ENCODE results near the gene MTHFR. TPM values are rescaled to one million over a fixed set of nuclear protein-coding genes. Genes with fewer than 3 reads are reported as not detected.

Gene MTHFR
- total and polyA plus RNA-seq, 12 donors, result 8.1 to 82.4 (median 31.1) TPM

DNA sequence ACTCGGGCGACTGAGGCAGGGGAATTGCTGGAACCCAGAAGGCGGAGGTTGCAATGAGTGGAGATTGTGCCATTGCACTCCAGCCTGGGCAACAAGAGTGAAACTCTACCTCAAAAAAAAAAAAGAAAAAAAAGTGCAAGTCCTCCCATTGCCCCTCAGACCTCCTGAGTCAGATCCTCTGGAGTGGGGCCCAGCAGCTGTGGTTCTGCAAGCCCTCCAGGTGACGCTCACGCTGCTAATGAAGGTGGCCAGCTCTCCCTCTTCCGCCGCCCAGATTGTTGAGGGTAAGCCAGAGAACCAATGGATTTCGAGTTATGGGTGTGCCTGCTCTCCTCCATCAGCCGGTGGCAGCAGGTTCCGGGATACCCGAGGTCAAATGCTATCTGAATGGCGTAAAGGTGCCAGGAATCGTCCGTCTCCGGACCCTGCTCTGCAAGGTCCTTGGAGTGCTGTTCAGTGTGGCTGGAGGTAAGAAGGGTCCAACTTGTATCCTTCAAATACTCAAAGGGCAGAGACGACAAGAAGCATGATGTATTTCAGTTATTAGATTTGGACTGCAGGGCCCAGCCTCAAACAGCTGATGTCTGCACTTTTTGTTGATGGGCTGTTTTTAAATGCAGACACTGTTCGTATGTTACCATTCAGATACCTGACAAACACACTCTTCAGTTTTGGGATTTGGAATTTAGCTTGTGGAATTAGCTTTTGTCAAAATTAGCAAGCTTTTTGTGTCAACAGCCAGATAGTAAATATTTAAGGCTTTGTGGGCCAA is 17.8 kb upstream of the MTHFR start:
- TF ChIP-seq, protein P1, sequence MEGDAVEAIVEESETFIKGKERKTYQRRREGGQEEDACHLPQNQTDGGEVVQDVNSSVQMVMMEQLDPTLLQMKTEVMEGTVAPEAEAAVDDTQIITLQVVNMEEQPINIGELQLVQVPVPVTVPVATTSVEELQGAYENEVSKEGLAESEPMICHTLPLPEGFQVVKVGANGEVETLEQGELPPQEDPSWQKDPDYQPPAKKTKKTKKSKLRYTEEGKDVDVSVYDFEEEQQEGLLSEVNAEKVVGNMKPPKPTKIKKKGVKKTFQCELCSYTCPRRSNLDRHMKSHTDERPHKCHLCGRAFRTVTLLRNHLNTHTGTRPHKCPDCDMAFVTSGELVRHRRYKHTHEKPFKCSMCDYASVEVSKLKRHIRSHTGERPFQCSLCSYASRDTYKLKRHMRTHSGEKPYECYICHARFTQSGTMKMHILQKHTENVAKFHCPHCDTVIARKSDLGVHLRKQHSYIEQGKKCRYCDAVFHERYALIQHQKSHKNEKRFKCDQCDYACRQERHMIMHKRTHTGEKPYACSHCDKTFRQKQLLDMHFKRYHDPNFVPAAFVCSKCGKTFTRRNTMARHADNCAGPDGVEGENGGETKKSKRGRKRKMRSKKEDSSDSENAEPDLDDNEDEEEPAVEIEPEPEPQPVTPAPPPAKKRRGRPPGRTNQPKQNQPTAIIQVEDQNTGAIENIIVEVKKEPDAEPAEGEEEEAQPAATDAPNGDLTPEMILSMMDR (IDR thresholded peaks at IDR 0.05), result no peak
- no peak for TF ChIP-seq POLR2A (IDR thresholded peaks at IDR 0.05)
- 79 to 88% (median 84%) methylated on average over 11 to 17 of the region's 17 CpGs for WGBS, 4 donors
- peaks cover 0 to 97% of the 10 kb centered on the region in 2 donors for H3K36me3 ChIP-seq (replicated peaks in 1 of 2)
- DNase-seq, result no peak
- H3K4me1 ChIP-seq (replicated peaks in 1 of 2), result no peaks in the 10 kb centered on the region
- H3K27me3 ChIP-seq, result no peaks in the 10 kb centered on the region
- intact Hi-C loops (cut with DNase I), result no loop called here
- H3K9me3 ChIP-seq (replicated peaks in 1 of 3), result no peaks in the 10 kb centered on the region
- H3K27ac ChIP-seq, result no peak overlapping the region
- no peak overlapping the region for H3K4me3 ChIP-seq

DNA sequence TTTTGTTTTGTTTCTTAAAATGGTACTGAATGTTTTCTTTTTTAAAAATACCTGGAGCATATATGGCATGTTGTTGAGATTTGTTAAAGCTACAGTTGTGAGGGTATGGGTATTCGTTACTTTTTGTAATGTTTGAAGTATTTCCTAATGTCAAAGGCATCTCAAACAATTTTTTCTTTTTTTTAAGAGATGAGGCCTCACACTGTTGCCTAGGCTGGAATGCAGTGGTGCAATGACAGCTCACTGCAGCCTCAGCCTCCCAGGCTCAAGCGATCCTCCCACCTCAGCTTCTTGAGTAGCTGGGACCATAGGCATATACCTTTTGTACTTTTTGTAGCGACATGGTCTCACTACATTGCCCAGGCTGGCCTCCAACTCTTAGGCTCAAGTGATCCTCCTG is 16.3 kb upstream of the MTHFR start:
- no peaks in the 10 kb centered on the region for H3K9me3 ChIP-seq (replicated peaks in 1 of 3)
- peaks cover 0 to 97% of the 10 kb centered on the region in 2 donors for H3K36me3 ChIP-seq (replicated peaks in 1 of 2)
- H3K4me1 ChIP-seq (replicated peaks in 1 of 2), result no peaks in the 10 kb centered on the region
- no peak overlapping the region for H3K4me3 ChIP-seq
- WGBS, 4 donors, result 79 to 95% (median 91%) methylated on average over 3 of the region's 3 CpGs
- H3K27me3 ChIP-seq, result no peaks in the 10 kb centered on the region
- H3K27ac ChIP-seq, result no peak overlapping the region
- DNase-seq, result no peak
- TF ChIP-seq, protein P1 (IDR thresholded peaks at IDR 0.05), result no peak
- TF ChIP-seq POLR2A (IDR thresholded peaks at IDR 0.05), result no peak
- intact Hi-C loops (cut with DNase I), result no loop called here

DNA sequence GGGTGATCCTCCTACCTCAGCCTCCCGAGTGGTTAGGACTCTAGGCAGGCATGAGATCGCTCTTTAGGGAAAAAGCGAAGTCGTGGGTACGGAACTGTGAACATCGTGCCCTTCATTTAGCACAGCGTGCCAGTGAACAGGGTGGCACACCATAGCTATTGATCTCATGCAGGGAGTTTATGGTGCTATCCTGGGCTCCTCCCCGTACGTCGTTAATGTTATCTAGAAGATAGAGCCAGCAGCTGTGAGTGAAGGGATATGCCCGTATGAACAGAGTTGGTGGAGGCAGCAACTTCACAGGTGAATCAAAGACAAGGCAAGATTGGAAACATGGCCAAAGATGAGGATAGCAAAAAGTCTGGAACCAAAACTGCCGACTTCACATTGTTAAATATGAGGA is 11.4 kb upstream of the MTHFR start:
- intact Hi-C loops (cut with DNase I), result no loop called here
- Histone ChIP-seq H3K4me1 (replicated peaks in 1 of 2) (peaks cover 0 to 7% of the 10 kb centered on the region in 2 donors), H3K4me3 (no peak overlapping the region), H3K27me3 (no peaks in the 10 kb centered on the region), H3K27ac (no peak overlapping the region), H3K9me3 (replicated peaks in 1 of 3) (no peaks in the 10 kb centered on the region), H3K36me3 (replicated peaks in 1 of 2) (peaks cover 0 to 75% of the 10 kb centered on the region in 2 donors)
- DNase-seq, result no peak
- TF ChIP-seq, protein P1 (IDR thresholded peaks at IDR 0.05), result no peak
- TF ChIP-seq POLR2A (IDR thresholded peaks at IDR 0.05), result no peak
- 89 to 95% (median 94%) methylated on average over 12 of the region's 12 CpGs for WGBS, 4 donors

DNA sequence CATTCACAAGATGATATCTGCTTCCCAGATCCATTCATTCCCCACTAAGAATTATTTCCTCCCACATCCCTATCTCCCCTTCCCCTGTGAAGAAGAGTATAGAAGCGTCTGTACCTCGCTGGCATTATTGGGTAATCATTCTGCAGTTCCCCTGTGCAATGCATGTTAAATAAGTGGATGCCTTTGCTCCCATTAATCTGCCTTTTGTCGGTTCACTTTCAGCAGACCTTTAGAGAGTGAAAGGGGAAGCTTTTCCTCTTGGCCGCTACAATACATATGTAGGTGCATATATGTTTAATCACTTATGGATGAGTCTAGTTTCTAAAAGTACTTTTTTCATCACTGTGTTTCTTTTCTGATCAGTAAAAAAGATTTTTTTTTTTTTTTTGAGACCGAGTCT is 7.3 kb upstream of the MTHFR start:
- H3K9me3 ChIP-seq (replicated peaks in 1 of 3), result no peaks in the 10 kb centered on the region
- H3K4me1 ChIP-seq (replicated peaks in 1 of 2), result peaks cover 0 to 19% of the 10 kb centered on the region in 2 donors
- peaks cover 0 to 54% of the 10 kb centered on the region in 2 donors for H3K36me3 ChIP-seq (replicated peaks in 1 of 2)
- H3K27me3 ChIP-seq, result no peaks in the 10 kb centered on the region
- WGBS, 4 donors, result 82 to 90% (median 86%) methylated on average over 5 of the region's 5 CpGs
- no peak overlapping the region for H3K27ac ChIP-seq
- intact Hi-C loops (cut with DNase I), result no loop called here
- DNase-seq, result no peak
- TF ChIP-seq POLR2A (IDR thresholded peaks at IDR 0.05), result no peak
- TF ChIP-seq, protein P1 (IDR thresholded peaks at IDR 0.05), result no peak
- H3K4me3 ChIP-seq, result no peak overlapping the region

Measured in adrenal gland (tissue), 12 donors.